SU-DHL-6 (cell line): ENCODE measurements around the gene ALDH3A1.

Experiments
- H2AFZ ChIP-seq: fragments of 200-600 bp; sonication (generic); 2 replicates; pipeline ENCODE4 v1.6.1; 2014; ENCODE audit warnings: low read depth, mild to moderate bottlenecking, moderate library complexity, mixed read lengths, antibody characterized with exemption, low read length; ENCODE audit not compliant: severe bottlenecking
- H3F3A ChIP-seq: fragments of 200-600 bp; shearing (Covaris generic); 2 replicates; pipeline ENCODE4 v1.6.0; 2016; ENCODE audit warnings: antibody characterized with exemption, mild to moderate bottlenecking; ENCODE audit not compliant: insufficient read depth
- H3K27ac ChIP-seq: fragments of 200-600 bp; sonication (generic); 2 replicates; pipeline ENCODE4 v1.5.1; 2016; ENCODE audit warnings: low read depth, mild to moderate bottlenecking, low read length, moderate library complexity, mixed read lengths
- H3K27me3 ChIP-seq: fragments of 200-600 bp; sonication (generic), shearing (Covaris generic); 2 replicates; pipeline ENCODE4 v1.6.0; 2014; ENCODE audit warnings: mild to moderate bottlenecking, low read length
- H3K36me3 ChIP-seq: fragments of 200-600 bp; sonication (generic); 2 replicates; pipeline ENCODE4 v1.6.1; 2014; ENCODE audit warnings: mild to moderate bottlenecking, low read length, mixed read lengths
- H3K4me2 ChIP-seq: fragments of 300-600, 200-600 bp; shearing (Covaris generic), sonication (generic); 2 replicates; pipeline ENCODE4 v1.6.0; 2014; ENCODE audit warnings: low read length, low read depth, mild to moderate bottlenecking; ENCODE audit not compliant: poor library complexity, severe bottlenecking
- H3K4me3 ChIP-seq: fragments of 200-600 bp; sonication (generic); 2 replicates; pipeline ENCODE4 v1.5.1; 2014; ENCODE audit warnings: antibody characterized with exemption, low read length, mild to moderate bottlenecking, mixed read lengths; ENCODE audit not compliant: insufficient read depth, poor library complexity, severe bottlenecking
- H3K79me2 ChIP-seq: fragments of 200-600 bp; sonication (generic); 2 replicates; pipeline ENCODE4 v1.6.1; 2014; ENCODE audit warnings: mild to moderate bottlenecking, low read length, moderate library complexity; ENCODE audit not compliant: insufficient read depth
- H3K9ac ChIP-seq: fragments of 200-600 bp; sonication (generic); 2 replicates; pipeline ENCODE4 v1.7.0; 2014; ENCODE audit warnings: mild to moderate bottlenecking, low read length
- H3K9me2 ChIP-seq: fragments of 200-600 bp; sonication (generic); replicated peaks from 2 replicates; pipeline ENCODE4 v1.6.1; 2014; ENCODE audit warnings: low read length; ENCODE audit not compliant: insufficient read depth
- H3K9me3 ChIP-seq: fragments of 200-600 bp; sonication (generic); 2 replicates; pipeline ENCODE4 v1.6.1; 2014; ENCODE audit warnings: low read length, mixed read lengths; ENCODE audit not compliant: insufficient read depth
- H4K20me1 ChIP-seq: fragments of 200-600 bp; sonication (generic); 2 replicates; pipeline ENCODE4 v1.6.1; 2014; ENCODE audit warnings: low read depth, mild to moderate bottlenecking, antibody characterized with exemption, low read length, moderate library complexity, mixed read lengths
- CTCF ChIP-seq: fragments of 200-600 bp; sonication (generic); IDR thresholded peaks from one replicate; pipeline ENCODE4 v1.5.1; 2017; ENCODE audit warnings: antibody characterized with exemption, mild to moderate bottlenecking, low read length, moderate library complexity; ENCODE audit not compliant: insufficient read depth, poor library complexity, severe bottlenecking
- EZH2phosphoT487 ChIP-seq: fragments of 200-600 bp; sonication (generic), shearing (Covaris generic); conservative IDR thresholded peaks from 2 replicates; pipeline ENCODE4 v1.6.1; 2018; ENCODE audit warnings: mild to moderate bottlenecking, antibody characterized with exemption, low read length, moderate library complexity, mixed read lengths

ALDH3A1 gene

GRCh38 chr17:19717031-19717360 is 31.1 kb downstream of the ALDH3A1 start:
- Histone ChIP-seq H3K4me2 (no peak overlapping the region), H3K36me3 (no peaks in the 10 kb centered on the region), H2AFZ (no peak overlapping the region), H3F3A (no peaks in the 10 kb centered on the region), H3K9ac (no peak overlapping the region), H4K20me1 (no peaks in the 10 kb centered on the region), H3K4me3 (no peak overlapping the region), H3K27ac (no peak overlapping the region), H3K9me3 (no peaks in the 10 kb centered on the region), H3K9me2 (no peaks in the 10 kb centered on the region), H3K79me2 (no peaks in the 10 kb centered on the region), H3K27me3 (no peaks in the 10 kb centered on the region)
- TF ChIP-seq CTCF (no peak), EZH2phosphoT487 (no peak)

DNA sequence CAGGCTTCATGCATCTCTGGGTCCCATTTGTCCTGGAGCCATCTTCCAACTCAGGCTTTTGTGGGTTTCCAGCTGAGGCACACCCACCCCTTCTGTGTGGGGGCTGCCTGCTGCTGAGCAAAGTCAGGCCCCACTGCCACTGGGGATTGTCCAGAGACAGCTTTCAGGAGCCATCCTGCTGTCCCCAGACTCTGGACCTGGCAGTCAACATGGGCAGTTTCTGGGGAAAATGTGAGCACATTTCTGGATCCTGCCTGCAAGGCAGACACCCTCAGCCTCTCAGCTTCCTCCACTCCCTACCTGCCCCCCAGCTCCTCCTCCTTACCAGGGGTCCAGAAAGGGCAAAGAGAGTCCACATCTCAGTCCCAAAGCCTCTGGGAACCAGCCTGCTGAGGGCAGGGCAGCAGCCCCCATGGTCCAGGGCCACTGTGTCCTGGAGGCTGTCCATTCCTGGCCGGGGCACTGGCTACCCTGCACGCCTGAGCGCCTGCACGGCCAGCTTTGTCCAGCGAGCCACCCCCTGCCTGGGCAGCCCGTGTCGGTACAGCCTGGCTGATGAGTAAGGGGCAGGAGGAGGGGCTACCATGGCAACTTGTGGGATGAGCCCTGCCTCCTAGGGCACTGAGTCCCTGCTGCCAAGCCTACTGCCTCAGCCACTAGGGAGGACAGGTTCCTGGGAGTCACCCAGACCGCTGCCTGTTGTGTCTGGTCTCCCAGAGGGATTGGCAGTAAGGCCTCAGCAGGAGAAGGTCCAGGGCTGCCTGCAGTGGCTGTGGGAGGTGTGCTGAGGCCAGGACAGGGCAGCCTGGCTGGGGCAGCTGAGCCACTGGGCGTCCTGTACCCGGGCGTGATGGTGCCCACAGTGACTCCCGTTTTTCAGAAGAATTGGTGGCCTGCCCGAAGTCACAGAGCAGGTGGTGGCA is 31.7 kb downstream of the ALDH3A1 start, which contains the start of gene SLC47A2:
Gene SLC47A2 (minus strand): TSS at position 477 of the 923 bp plus-strand sequence. CDS start 29 bp downstream, at position 448.
- no peak within 1 kb of the TSS for H3K9ac ChIP-seq
- no peaks in the 10 kb centered on the region for H3K36me3 ChIP-seq
- H3K79me2 ChIP-seq: no peaks in the 10 kb centered on the region
- TF ChIP-seq CTCF (no peak), EZH2phosphoT487 (no peak)
- no peak within 1 kb of the TSS for H3K4me3 ChIP-seq
- no peaks in the 10 kb centered on the region for H3K27me3 ChIP-seq
- no peak within 1 kb of the TSS for H3K4me2 ChIP-seq
- no peaks in the 10 kb centered on the region for H3K9me2 ChIP-seq
- no peaks in the 10 kb centered on the region for H4K20me1 ChIP-seq
- H3F3A ChIP-seq: no peaks in the 10 kb centered on the region
- no peak within 1 kb of the TSS for H3K27ac ChIP-seq
- H3K9me3 ChIP-seq: no peaks in the 10 kb centered on the region
- H2AFZ ChIP-seq: no peak within 1 kb of the TSS

DNA sequence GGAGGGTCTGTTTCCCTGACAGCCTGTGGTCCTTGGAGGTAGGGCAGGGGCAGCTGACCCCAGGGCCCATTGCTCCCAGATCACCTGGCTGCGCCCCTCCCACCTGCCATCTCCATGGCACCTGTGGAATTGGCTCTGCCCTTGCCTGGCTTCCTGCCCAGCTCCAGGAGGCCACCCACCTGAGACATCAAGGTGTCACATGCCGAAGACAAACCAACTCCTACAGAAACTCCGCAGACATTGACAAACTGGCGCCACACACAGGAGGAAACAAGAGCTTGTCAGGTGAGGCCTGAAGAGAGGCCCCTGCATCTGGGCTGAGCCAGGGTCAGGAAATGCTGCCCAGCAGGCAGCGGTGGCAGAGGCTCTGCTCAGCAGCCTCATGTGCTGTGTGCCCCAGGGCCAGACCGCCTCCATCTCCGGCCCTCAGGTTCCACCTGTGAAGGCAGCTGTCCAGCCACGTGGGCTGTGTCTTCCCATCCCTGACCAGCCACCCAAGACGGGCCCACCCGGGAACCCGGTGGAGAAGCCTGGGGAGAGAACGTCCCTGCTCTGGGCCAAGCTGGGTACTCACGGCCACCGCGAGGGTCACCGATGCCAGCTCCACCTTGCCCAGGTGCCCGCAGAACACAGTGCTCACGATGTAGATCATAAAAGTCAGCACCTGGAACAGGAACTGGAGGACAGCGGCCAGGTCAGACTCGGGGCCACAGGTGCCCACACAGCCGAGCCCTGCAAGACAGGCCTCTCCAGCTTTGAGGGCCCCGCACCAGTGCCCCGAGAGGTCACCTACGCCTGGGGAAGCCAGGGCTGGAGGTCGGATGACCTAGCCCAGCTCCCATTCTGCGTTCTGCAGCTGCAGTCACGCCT is 33.3 kb downstream of the ALDH3A1 start:
- TF ChIP-seq CTCF (no peak), EZH2phosphoT487 (no peak)
- H4K20me1 ChIP-seq: no peaks in the 10 kb centered on the region
- H3K79me2 ChIP-seq: no peaks in the 10 kb centered on the region
- H2AFZ ChIP-seq: no peak overlapping the region
- H3K27ac ChIP-seq: no peak overlapping the region
- H3K27me3 ChIP-seq: no peaks in the 10 kb centered on the region
- no peaks in the 10 kb centered on the region for H3K36me3 ChIP-seq
- no peaks in the 10 kb centered on the region for H3K9me2 ChIP-seq
- H3F3A ChIP-seq: no peaks in the 10 kb centered on the region
- no peak overlapping the region for H3K9ac ChIP-seq
- no peak overlapping the region for H3K4me3 ChIP-seq
- H3K9me3 ChIP-seq: no peaks in the 10 kb centered on the region
- no peak overlapping the region for H3K4me2 ChIP-seq
